ENCODE data around the gene NUP188. TPM values are rescaled to one million over a fixed set of nuclear protein-coding genes. Genes with fewer than 3 reads are reported as not detected.

Gene NUP188
- total and polyA plus RNA-seq, 10 of the 15 experiments (the other 5 are each of a cell fraction or from before 2014, with no cell fraction given): 1.4 to 73.7 (median 48.9) TPM

GRCh38 chr9:128983536-128983935, 36.0 kb downstream of the NUP188 start:
- no peak overlapping the region for H3K4me2 ChIP-seq (ENCODE audit: control insufficient read depth, insufficient read depth)
- FAIRE-seq (no peak), DNase-seq (ENCODE audit: low read depth, low spot score) (no peak), ATAC-seq (no peak)
- H3K9ac ChIP-seq (ENCODE audit: control insufficient read depth, insufficient read depth, low read length): no peak overlapping the region
- no TSS peak for BruUV-seq (replicated peaks)
- TF ChIP-seq MXI1 (IDR thresholded peaks at IDR 0.05; ENCODE audit: low read depth, low read length) (no peak), WRNIP1 (IDR thresholded peaks at IDR 0.05; ENCODE audit: borderline replicate concordance, low read depth, low read length) (no peak), MLLT1 (IDR thresholded peaks at IDR 0.05) (no peak), NFXL1 (IDR thresholded peaks at IDR 0.05; ENCODE audit: borderline replicate concordance) (no peak), RCOR1 (conservative IDR thresholded peaks at IDR 0.05; ENCODE audit: low read depth, low read length) (no peak), DPF2 (IDR thresholded peaks at IDR 0.05) (no peak), FOS (IDR thresholded peaks at IDR 0.05; ENCODE audit: borderline replicate concordance, extremely low read depth, insufficient read length) (no peak), HDGF (IDR thresholded peaks at IDR 0.05) (no peak), ZNF592 (IDR thresholded peaks at IDR 0.05) (no peak), RB1 (IDR thresholded peaks at IDR 0.05; ENCODE audit: borderline replicate concordance) (no peak), SPI1 (IDR thresholded peaks at IDR 0.05; ENCODE audit: borderline replicate concordance, insufficient read depth, low read depth, low read length) (no peak), ZBED1 (IDR thresholded peaks at IDR 0.05; ENCODE audit: borderline replicate concordance) (no peak), USF1 (IDR thresholded peaks at IDR 0.05; ENCODE audit: borderline replicate concordance, extremely low read length, insufficient read depth, low read depth, low read length) (no peak), MTA3 (IDR thresholded peaks at IDR 0.05; ENCODE audit: borderline replicate concordance, low read length) (no peak), POLR2AphosphoS2 (IDR thresholded peaks at IDR 0.05; ENCODE audit: low read depth, low read length) (no peak), NRF1 (conservative IDR thresholded peaks at IDR 0.05; ENCODE audit: low read depth, low read length) (no peak), ESRRA (IDR thresholded peaks at IDR 0.05; ENCODE audit: low read length) (no peak), CREM (IDR thresholded peaks at IDR 0.05; ENCODE audit: low read depth) (no peak), ATF3 (IDR thresholded peaks at IDR 0.05; ENCODE audit: borderline replicate concordance, extremely low read depth, low read depth, low read length) (no peak)
- no peak overlapping the region for H3K4me3 ChIP-seq
- RAD21 ChIA-PET (ENCODE audit: unreplicated experiment): no interaction called here
- H4K20me1 ChIP-seq (ENCODE audit: control insufficient read depth, insufficient read depth): no peaks in the 10 kb centered on the region
- no peaks in the 10 kb centered on the region for H3K27me3 ChIP-seq (replicated peaks in 1 of 2; ENCODE audit: control insufficient read depth in 2 of 2, insufficient read depth in 2 of 2, low read length in 1 of 2)
- H3K36me3 ChIP-seq (ENCODE audit: control insufficient read depth in 2 of 2, insufficient read depth in 2 of 2, low read length in 1 of 2): peaks cover 18 to 51% of the 10 kb centered on the region in 2 experiments
- 98% methylated on average over 8 of the region's 8 CpGs for WGBS (ENCODE audit: insufficient coverage, insufficient replicate concordance, low lambda C conversion rate, missing lambda C conversion rate)
- SMC1A ChIA-PET (ENCODE audit: uncharacterized antibody, unreplicated experiment): no interaction called here
- no peaks in the 10 kb centered on the region for H3K79me2 ChIP-seq (ENCODE audit: control insufficient read depth, insufficient read depth, low read length)
- in situ Hi-C loops (cut with MboI) (no loop called here), intact Hi-C loops (cut with micrococcal nuclease; ENCODE audit: unreplicated experiment) (no loop called here)
- H3K4me1 ChIP-seq (ENCODE audit: control insufficient read depth, insufficient read depth, low read length): no peaks in the 10 kb centered on the region
- POLR2A ChIA-PET: no interaction called here
- CTCF ChIA-PET: interaction anchor here (0.6 to 0.7 kb wide), 2 partner anchors 19 to 143 kb away, joined by 3 read pairs; no protein-coding TSS in a partner anchor
- H3K27ac ChIP-seq (ENCODE audit: control insufficient read depth, insufficient read depth): no peak overlapping the region
- H3K9me3 ChIP-seq (replicated peaks; ENCODE audit: control insufficient read depth, insufficient read depth, low read length): no peaks in the 10 kb centered on the region
- H2AFZ ChIP-seq (ENCODE audit: control insufficient read depth, low read depth, low read length): no peak overlapping the region

All from GM12878 (cell line).